Caco-2 (cell line): ENCODE data around the gene GRB10. TPM values are rescaled to one million over a fixed set of nuclear protein-coding genes. Genes with fewer than 3 reads are reported as not detected.

Source experiments
- BruUV-seq: library from RNA; stranded (reverse); fragments of 400-500 nt; replicated peaks from 2 replicates; lab custom pipeline; 2021; lab: Mats Ljungman, UMichigan
- CTCF ChIA-PET: fragments of 300-600 bp; sonication (Branson Sonifier 250); formaldehyde crosslinking; loops from one replicate; lab custom pipeline; 2022; ENCODE audit warnings: antibody characterized with exemption; lab: Charles Lee
- POLR2A ChIA-PET: fragments of 300-600 bp; sonication (Branson Sonifier 250); formaldehyde crosslinking; loops from one replicate; lab custom pipeline; 2022; ENCODE audit warnings: antibody characterized with exemption; lab: Charles Lee
- DNase-seq, 2 experiments: peaks; one replicate each; pipeline versions ENCODE4 v3.0.0 to v3.0.0-alpha.2; 2020 to 2022
- H3K27me3 ChIP-seq: replicated peaks from 2 replicates; pipeline ENCODE4 v1.6.0; 2011; ENCODE audit warnings: low read length; ENCODE audit not compliant: control insufficient read depth, insufficient read depth
- H3K36me3 ChIP-seq: 2 replicates; pipeline ENCODE4 v1.5.1; 2011; ENCODE audit warnings: low read length; ENCODE audit not compliant: control insufficient read depth, insufficient read depth
- H3K4me1 ChIP-seq: fragments of 250-450 bp; sonication (Bioruptor Pico); 2 replicates; pipeline ENCODE4 v1.5.1; 2020; ENCODE audit warnings: mild to moderate bottlenecking
- H3K4me3 ChIP-seq: 2 replicates; pipeline ENCODE4 v1.5.1; 2011; ENCODE audit warnings: low read depth, mild to moderate bottlenecking, control low read depth, low read length
- H3K9me3 ChIP-seq: fragments of 250-450 bp; sonication (Bioruptor Pico); 2 replicates; pipeline ENCODE4 v1.5.1; 2020; ENCODE audit warnings: mild to moderate bottlenecking, moderate library complexity
- H3K27ac Mint-ChIP-seq: one replicate; pipeline ENCODE4 v1.8.0; 2022; ENCODE audit warnings: mixed read lengths; ENCODE audit not compliant: unreplicated experiment
- H3K27me3 Mint-ChIP-seq: one replicate; pipeline ENCODE4 v1.8.0; 2022; ENCODE audit warnings: mixed read lengths; ENCODE audit not compliant: insufficient read depth, unreplicated experiment
- H3K36me3 Mint-ChIP-seq: one replicate; pipeline ENCODE4 v1.8.0; 2022; ENCODE audit warnings: mild to moderate bottlenecking, mixed read lengths; ENCODE audit not compliant: insufficient read depth, unreplicated experiment
- H3K4me1 Mint-ChIP-seq: one replicate; pipeline ENCODE4 v1.8.0; 2022; ENCODE audit warnings: low read depth, mixed read lengths; ENCODE audit not compliant: unreplicated experiment
- H3K4me3 Mint-ChIP-seq: one replicate; pipeline ENCODE4 v1.8.0; 2022; ENCODE audit warnings: mild to moderate bottlenecking, moderate library complexity, mixed read lengths; ENCODE audit not compliant: unreplicated experiment
- H3K9me3 Mint-ChIP-seq: one replicate; pipeline ENCODE4 v1.8.0; 2022; ENCODE audit warnings: mixed read lengths; ENCODE audit not compliant: unreplicated experiment
- CTCF ChIP-seq, 2 experiments: fragments of 200-600 bp in 1 of 2; IDR thresholded peaks; 1 replicate in 1 of 2; 2 replicates in 1 of 2; pipeline versions ENCODE4 v1.5.1 to v1.8.0; 2011 to 2022; ENCODE audit warnings: antibody characterized with exemption in 1 of 2, control low read depth in 1 of 2, inconsistent platforms in 1 of 2, low read depth in 1 of 2, low read length in 1 of 2, mild to moderate bottlenecking in 1 of 2, moderate library complexity in 1 of 2; ENCODE audit not compliant: insufficient read depth in 1 of 2, severe bottlenecking in 1 of 2, unreplicated experiment in 1 of 2
- intact Hi-C: fragments of 100-400 bp; cut with micrococcal nuclease; formaldehyde crosslinking; loops from one replicate; pipeline ENCODE4 v1.10.0; 2022; ENCODE audit not compliant: unreplicated experiment
- total RNA-seq: library from RNA; stranded (reverse); gene quantifications from 2 replicates; pipeline ENCODE4 v1.2.3, GENCODE V29; 2022

The GRB10 gene
- total RNA-seq, 1 experiment from 2014 or later: 79.3 TPM

GRCh38 chr7:50745336-50745735 lies 37.4 kb downstream of the GRB10 start:
- H3K4me1 Mint-ChIP-seq: no peaks in the 10 kb centered on the region
- H3K27me3 Mint-ChIP-seq: no peaks in the 10 kb centered on the region
- POLR2A ChIA-PET: no interaction called here
- CTCF ChIA-PET: no interaction called here
- H3K36me3 Mint-ChIP-seq: peaks cover 10% of the 10 kb centered on the region
- TF ChIP-seq CTCF (IDR thresholded peaks at IDR 0.05; ENCODE audit: insufficient read depth in 1 of 2, low read depth in 1 of 2, low read length in 1 of 2, severe bottlenecking in 1 of 2, unreplicated experiment in 1 of 2): no peak
- DNase-seq: no peak
- H3K27ac Mint-ChIP-seq: no peak overlapping the region
- no TSS peak for BruUV-seq
- H3K9me3 ChIP-seq: no peaks in the 10 kb centered on the region
- no peak overlapping the region for H3K4me3 Mint-ChIP-seq
- no peaks in the 10 kb centered on the region for H3K4me1 ChIP-seq
- intact Hi-C loops: loop anchor here (10.0 kb wide), 1 partner anchor 1439 kb away; no protein-coding TSS in a partner anchor
- H3K9me3 Mint-ChIP-seq: no peaks in the 10 kb centered on the region
- H3K4me3 ChIP-seq: no peak overlapping the region
- no peaks in the 10 kb centered on the region for H3K27me3 ChIP-seq
- no peaks in the 10 kb centered on the region; the same call in 1 of the 2 replicates for H3K36me3 ChIP-seq

GRCh38 chr7:50743893-50744292 lies 38.8 kb downstream of the GRB10 start:
- H3K4me1 ChIP-seq: peaks cover 8% of the 10 kb centered on the region
- no peak overlapping the region for H3K4me3 ChIP-seq
- intact Hi-C loops: loop anchor here (10.0 kb wide), 1 partner anchor 1441 kb away; no protein-coding TSS in a partner anchor
- H3K4me3 Mint-ChIP-seq: no peak overlapping the region
- no peaks in the 10 kb centered on the region for H3K9me3 Mint-ChIP-seq
- H3K36me3 Mint-ChIP-seq: peaks cover 10% of the 10 kb centered on the region
- no peak for TF ChIP-seq CTCF (IDR thresholded peaks at IDR 0.05; ENCODE audit: insufficient read depth in 1 of 2, low read depth in 1 of 2, low read length in 1 of 2, severe bottlenecking in 1 of 2, unreplicated experiment in 1 of 2)
- H3K4me1 Mint-ChIP-seq: peaks cover 12% of the 10 kb centered on the region
- no peaks in the 10 kb centered on the region for H3K9me3 ChIP-seq
- no peak overlapping the region for H3K27ac Mint-ChIP-seq
- no peak for DNase-seq
- CTCF ChIA-PET: no interaction called here
- no peaks in the 10 kb centered on the region; the same call in 1 of the 2 replicates for H3K36me3 ChIP-seq
- no TSS peak for BruUV-seq
- POLR2A ChIA-PET: no interaction called here
- no peaks in the 10 kb centered on the region for H3K27me3 ChIP-seq
- no peaks in the 10 kb centered on the region for H3K27me3 Mint-ChIP-seq

- no peak overlapping the region for H3K4me3 ChIP-seq
- Mint-ChIP-seq H3K4me3 (no peak overlapping the region), H3K27me3 (no peaks in the 10 kb centered on the region), H3K9me3 (no peaks in the 10 kb centered on the region), H3K4me1 (peaks cover 13% of the 10 kb centered on the region), H3K36me3 (peaks cover 6% of the 10 kb centered on the region), H3K27ac (no peak overlapping the region)
- TF ChIP-seq CTCF (IDR thresholded peaks at IDR 0.05; ENCODE audit: insufficient read depth in 1 of 2, low read depth in 1 of 2, low read length in 1 of 2, severe bottlenecking in 1 of 2, unreplicated experiment in 1 of 2): no peak
- peaks cover 11% of the 10 kb centered on the region for H3K4me1 ChIP-seq
- BruUV-seq: no TSS peak
- intact Hi-C loops: loop anchor here (10.0 kb wide), 1 partner anchor 1442 kb away; no protein-coding TSS in a partner anchor
- ChIA-PET CTCF (no interaction called here), POLR2A (no interaction called here)
- H3K36me3 ChIP-seq: no peaks in the 10 kb centered on the region; the same call in 1 of the 2 replicates
- no peaks in the 10 kb centered on the region for H3K27me3 ChIP-seq
- no peaks in the 10 kb centered on the region for H3K9me3 ChIP-seq
- no peak for DNase-seq
Measured at GRCh38 chr7:50743016-50743415, 39.7 kb downstream of the GRB10 start.
